Tibial nerve (tissue), 4 donors: ENCODE data around the gene ST7L.

Source experiments
- EP300 ChIP-seq, 2 donors: sonication (generic); formaldehyde crosslinking; IDR thresholded peaks; one replicate each; pipeline ENCODE4 v1.6.1; 2017; ENCODE audit warnings: antibody characterized with exemption in 2 of 2, mild to moderate bottlenecking in 1 of 2
- POLR2A ChIP-seq, 2 donors: fragments of 450-650 bp; IDR thresholded peaks; one replicate each; pipeline ENCODE4 v1.6.1; 2017; ENCODE audit warnings: antibody characterized with exemption in 2 of 2, mild to moderate bottlenecking in 2 of 2, moderate library complexity in 2 of 2
- TF ChIP-seq, protein P1 (sequence below), 5 experiments: fragments of 200-600 bp in 3 of 5; fragments of 450-650 bp in 2 of 5; sonication (generic) in 3 of 5; IDR thresholded peaks; one replicate each; pipeline ENCODE4 v1.5.1; 2016 to 2019; ENCODE audit warnings: antibody characterized with exemption in 5 of 5, mild to moderate bottlenecking in 3 of 5, moderate library complexity in 2 of 5

DNA sequence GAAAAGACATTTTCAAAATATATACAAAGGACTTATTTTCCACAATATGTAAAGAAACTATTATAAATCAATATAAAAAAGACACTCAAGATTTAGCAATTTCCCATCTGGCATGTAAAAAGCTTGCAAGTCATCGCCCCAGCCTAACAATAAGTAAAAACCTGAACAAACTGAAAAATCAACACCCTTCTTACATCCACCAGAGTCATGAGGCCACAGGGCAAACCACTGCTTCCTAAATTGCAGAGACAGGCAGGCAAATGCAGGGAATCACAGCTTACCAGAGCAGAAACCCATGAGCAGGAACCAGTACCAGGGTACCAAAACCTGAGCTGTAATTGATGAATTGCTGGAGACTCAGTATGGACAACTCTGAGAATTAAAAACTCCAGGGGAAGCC, 126.9 kb downstream of the ST7L start:
- TF ChIP-seq POLR2A (IDR thresholded peaks at IDR 0.05) (no peak), EP300 (IDR thresholded peaks at IDR 0.05) (no peak)
- TF ChIP-seq, protein P1, sequence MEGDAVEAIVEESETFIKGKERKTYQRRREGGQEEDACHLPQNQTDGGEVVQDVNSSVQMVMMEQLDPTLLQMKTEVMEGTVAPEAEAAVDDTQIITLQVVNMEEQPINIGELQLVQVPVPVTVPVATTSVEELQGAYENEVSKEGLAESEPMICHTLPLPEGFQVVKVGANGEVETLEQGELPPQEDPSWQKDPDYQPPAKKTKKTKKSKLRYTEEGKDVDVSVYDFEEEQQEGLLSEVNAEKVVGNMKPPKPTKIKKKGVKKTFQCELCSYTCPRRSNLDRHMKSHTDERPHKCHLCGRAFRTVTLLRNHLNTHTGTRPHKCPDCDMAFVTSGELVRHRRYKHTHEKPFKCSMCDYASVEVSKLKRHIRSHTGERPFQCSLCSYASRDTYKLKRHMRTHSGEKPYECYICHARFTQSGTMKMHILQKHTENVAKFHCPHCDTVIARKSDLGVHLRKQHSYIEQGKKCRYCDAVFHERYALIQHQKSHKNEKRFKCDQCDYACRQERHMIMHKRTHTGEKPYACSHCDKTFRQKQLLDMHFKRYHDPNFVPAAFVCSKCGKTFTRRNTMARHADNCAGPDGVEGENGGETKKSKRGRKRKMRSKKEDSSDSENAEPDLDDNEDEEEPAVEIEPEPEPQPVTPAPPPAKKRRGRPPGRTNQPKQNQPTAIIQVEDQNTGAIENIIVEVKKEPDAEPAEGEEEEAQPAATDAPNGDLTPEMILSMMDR (IDR thresholded peaks at IDR 0.05): no peak
